HUES64 (cell line): Measurements from ENCODE around the gene PHRF1.

Experiments used
- H3K27ac ChIP-seq: 2 replicates; pipeline ENCODE4 v1.7.0; 2013; ENCODE audit warnings: low read depth, low read length, inconsistent platforms
- H3K27me3 ChIP-seq: 2 replicates; pipeline ENCODE4 v1.6.1; 2013; ENCODE audit warnings: mild to moderate bottlenecking, low read length; ENCODE audit not compliant: insufficient read depth
- H3K36me3 ChIP-seq: 2 replicates; pipeline ENCODE4 v1.6.1; 2013; ENCODE audit warnings: mild to moderate bottlenecking, low read length; ENCODE audit not compliant: insufficient read depth
- H3K4me1 ChIP-seq: 2 replicates; pipeline ENCODE4 v1.6.1; 2013; ENCODE audit warnings: mild to moderate bottlenecking, low read length, moderate library complexity; ENCODE audit not compliant: insufficient read depth
- H3K4me3 ChIP-seq: 2 replicates; pipeline ENCODE4 v1.5.1; 2013; ENCODE audit warnings: mild to moderate bottlenecking, low read length, moderate library complexity
- H3K9ac ChIP-seq: 2 replicates; pipeline ENCODE4 v1.6.1; 2013; ENCODE audit warnings: mild to moderate bottlenecking, low read depth, low read length
- H3K9me3 ChIP-seq: 2 replicates; pipeline ENCODE4 v1.6.1; 2013; ENCODE audit warnings: low read depth, low read length; ENCODE audit not compliant: insufficient read depth
- WGBS: fragments of 150-250, 120-280 bp; methylation state at CpG from one replicate; pipeline ENCODE4 v1.1.7; 2013; ENCODE audit warnings: missing lambda C conversion rate; 5-methylcytosine and 5-hydroxymethylcytosine counted together

Gene PHRF1

GRCh38 chr11:544817-545166 lies 31.5 kb upstream of the PHRF1 start:
- Histone ChIP-seq H3K36me3 (no peaks in the 10 kb centered on the region), H3K27me3 (no peaks in the 10 kb centered on the region), H3K4me3 (no peak overlapping the region), H3K4me1 (no peaks in the 10 kb centered on the region), H3K9ac (no peak overlapping the region), H3K9me3 (no peaks in the 10 kb centered on the region), H3K27ac (no peak overlapping the region)
- 82% methylated on average over 5 of the region's 5 CpGs for WGBS

GRCh38 chr11:545171-545570 lies 31.1 kb upstream of the PHRF1 start:
- Histone ChIP-seq H3K9me3 (no peaks in the 10 kb centered on the region), H3K4me1 (no peaks in the 10 kb centered on the region), H3K4me3 (no peak overlapping the region), H3K36me3 (no peaks in the 10 kb centered on the region), H3K27ac (no peak overlapping the region), H3K27me3 (no peaks in the 10 kb centered on the region), H3K9ac (no peak overlapping the region)
- WGBS, result 88% methylated on average over 11 of the region's 11 CpGs

GRCh38 chr11:548700-549603 lies 27.3 kb upstream of the PHRF1 start:
- Histone ChIP-seq H3K9me3 (no peaks in the 10 kb centered on the region), H3K9ac (no peak overlapping the region), H3K27ac (no peak overlapping the region), H3K4me1 (no peaks in the 10 kb centered on the region), H3K4me3 (no peak overlapping the region), H3K36me3 (no peaks in the 10 kb centered on the region), H3K27me3 (peaks cover 2% of the 10 kb centered on the region; the same call in 1 of the 2 replicates)
- 88% methylated on average over 32 of the region's 32 CpGs for WGBS

- H3K27me3 ChIP-seq, result peaks cover 10% of the 10 kb centered on the region
Observed at GRCh38 chr11:550021-550745, 26.1 kb upstream of the PHRF1 start.

GRCh38 chr11:550746-551085 lies 25.6 kb upstream of the PHRF1 start:
- Histone ChIP-seq H3K27ac (no peak overlapping the region), H3K9ac (no peak overlapping the region), H3K27me3 (peaks cover 15% of the 10 kb centered on the region), H3K9me3 (no peaks in the 10 kb centered on the region), H3K4me3 (no peak overlapping the region), H3K36me3 (no peaks in the 10 kb centered on the region), H3K4me1 (no peaks in the 10 kb centered on the region)
- 91% methylated on average over 3 of the region's 5 CpGs for WGBS

More at GRCh38 chr11:550021-550745, 26.1 kb upstream of the PHRF1 start:
- 94% methylated on average over 25 of the region's 25 CpGs for WGBS
- no peaks in the 10 kb centered on the region for H3K36me3 ChIP-seq
- H3K4me1 ChIP-seq, result no peaks in the 10 kb centered on the region
- no peak overlapping the region for H3K9ac ChIP-seq
- no peaks in the 10 kb centered on the region for H3K9me3 ChIP-seq
- H3K27ac ChIP-seq, result no peak overlapping the region
- H3K4me3 ChIP-seq, result no peak overlapping the region

- WGBS, result 89% methylated on average over 16 of the region's 16 CpGs
- no peaks in the 10 kb centered on the region for H3K36me3 ChIP-seq
- no peak overlapping the region for H3K4me3 ChIP-seq
- H3K4me1 ChIP-seq, result no peaks in the 10 kb centered on the region
- H3K9ac ChIP-seq, result no peak overlapping the region
- no peaks in the 10 kb centered on the region for H3K9me3 ChIP-seq
- H3K27ac ChIP-seq, result no peak overlapping the region
- H3K27me3 ChIP-seq, result peaks cover 19% of the 10 kb centered on the region
Observed at GRCh38 chr11:551131-551530, 25.1 kb upstream of the PHRF1 start.

- H3K4me3 ChIP-seq, result no peak overlapping the region
Observed at GRCh38 chr11:551596-551995, 24.7 kb upstream of the PHRF1 start.

GRCh38 chr11:553083-553987 lies 22.9 kb upstream of the PHRF1 start:
- Histone ChIP-seq H3K4me3 (no peak overlapping the region), H3K9ac (no peak overlapping the region), H3K4me1 (0 out of 2 replicates have a peak, but pooled peaks cover 7% of the 10 kb centered on the region), H3K9me3 (no peaks in the 10 kb centered on the region), H3K27ac (no peak overlapping the region), H3K36me3 (no peaks in the 10 kb centered on the region), H3K27me3 (peaks cover 41% of the 10 kb centered on the region)
- WGBS, result 87% methylated on average over 27 of the region's 27 CpGs

More at GRCh38 chr11:551596-551995, 24.7 kb upstream of the PHRF1 start:
- WGBS, result 87% methylated on average over 12 of the region's 12 CpGs
- no peak overlapping the region for H3K27ac ChIP-seq
- H3K27me3 ChIP-seq, result peaks cover 24% of the 10 kb centered on the region
- H3K36me3 ChIP-seq, result no peaks in the 10 kb centered on the region
- H3K9me3 ChIP-seq, result no peaks in the 10 kb centered on the region
- H3K9ac ChIP-seq, result no peak overlapping the region
- 0 out of 2 replicates have a peak, but pooled peaks cover 4% of the 10 kb centered on the region for H3K4me1 ChIP-seq

- H3K9me3 ChIP-seq, result no peaks in the 10 kb centered on the region
- H3K4me3 ChIP-seq, result no peak overlapping the region
- no peak overlapping the region for H3K27ac ChIP-seq
- H3K9ac ChIP-seq, result no peak overlapping the region
- 76% methylated on average over 11 of the region's 11 CpGs for WGBS
- 0 out of 2 replicates have a peak, but pooled peaks cover 7% of the 10 kb centered on the region for H3K4me1 ChIP-seq
- H3K36me3 ChIP-seq, result no peaks in the 10 kb centered on the region
- H3K27me3 ChIP-seq, result peaks cover 41% of the 10 kb centered on the region
Observed at GRCh38 chr11:553988-554340, 22.3 kb upstream of the PHRF1 start.

GRCh38 chr11:554428-555226 lies 21.6 kb upstream of the PHRF1 start:
- 11% methylated on average over 48 of the region's 60 CpGs for WGBS
- H3K27ac ChIP-seq, result no peak overlapping the region
- peak overlapping the region; percentile 40; the same call in 1 of the 2 replicates for H3K9ac ChIP-seq
- no peaks in the 10 kb centered on the region for H3K36me3 ChIP-seq
- H3K9me3 ChIP-seq, result no peaks in the 10 kb centered on the region
- peaks cover 41% of the 10 kb centered on the region for H3K27me3 ChIP-seq
- 0 out of 2 replicates have a peak, but pooled peaks cover 7% of the 10 kb centered on the region for H3K4me1 ChIP-seq
- H3K4me3 ChIP-seq, result peak overlapping the region; percentile 66
